GM15510 (cell line): ENCODE results near the gene MASP2.

Experiments used
- POLR2A ChIP-seq: IDR thresholded peaks from 3 replicates; pipeline ENCODE4 v1.6.1; 2011; ENCODE audit warnings: borderline replicate concordance; ENCODE audit not compliant: insufficient read length; ENCODE audit errors: extremely low read depth

The MASP2 gene

GRCh38 chr1:11026052-11026451 lies 21.0 kb downstream of the MASP2 start:
- TF ChIP-seq POLR2A: no peak

DNA sequence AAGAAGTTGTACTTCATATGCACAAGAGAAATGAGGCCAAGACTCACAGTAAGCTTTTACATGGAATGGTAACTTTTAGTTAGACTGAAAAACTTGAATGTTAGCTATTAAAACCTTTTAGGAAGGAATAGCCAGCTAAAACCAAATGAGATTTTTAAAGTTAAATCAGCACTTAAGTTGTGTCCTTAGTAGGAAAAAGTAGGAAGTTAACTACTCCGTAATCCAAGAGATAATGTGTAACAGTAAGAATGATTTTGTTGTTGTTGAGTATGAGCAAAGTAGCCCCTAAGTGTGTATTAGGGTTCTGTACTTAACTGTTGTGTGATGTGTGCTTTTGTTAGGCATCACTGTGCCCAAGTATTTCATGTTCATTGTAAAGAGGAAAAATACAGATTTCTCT lies 21.4 kb downstream of the MASP2 start:
- TF ChIP-seq POLR2A: no peak

- no peak for TF ChIP-seq POLR2A
These were observed 22.2 kb downstream of the MASP2 start for GRCh38 chr1:11024874-11025203.

DNA sequence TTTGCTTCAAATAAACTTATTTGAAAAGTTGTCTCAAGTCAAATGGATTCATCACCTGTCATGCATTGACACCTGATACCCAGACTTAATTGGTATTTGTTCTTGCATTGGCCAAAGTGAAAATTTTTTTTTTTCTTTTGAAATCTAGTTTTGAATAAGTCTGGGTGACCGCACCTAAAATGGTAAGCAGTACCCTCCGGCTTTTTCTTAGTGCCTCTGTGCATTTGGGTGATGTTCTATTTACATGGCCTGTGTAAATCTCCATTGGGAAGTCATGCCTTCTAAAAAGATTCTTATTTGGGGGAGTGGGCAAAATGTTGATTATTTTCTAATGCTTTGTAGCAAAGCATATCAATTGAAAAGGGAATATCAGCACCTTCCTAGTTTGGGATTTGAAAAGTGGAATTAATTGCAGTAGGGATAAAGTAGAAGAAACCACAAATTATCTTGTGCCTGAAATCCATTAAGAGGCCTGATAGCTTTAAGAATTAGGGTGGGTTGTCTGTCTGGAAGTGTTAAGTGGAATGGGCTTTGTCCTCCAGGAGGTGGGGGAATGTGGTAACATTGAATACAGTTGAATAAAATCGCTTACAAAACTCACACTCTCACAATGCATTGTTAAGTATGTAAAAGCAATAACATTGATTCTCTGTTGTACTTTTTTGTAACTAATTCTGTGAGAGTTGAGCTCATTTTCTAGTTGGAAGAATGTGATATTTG lies 22.7 kb downstream of the MASP2 start:
- no peak for TF ChIP-seq POLR2A

DNA sequence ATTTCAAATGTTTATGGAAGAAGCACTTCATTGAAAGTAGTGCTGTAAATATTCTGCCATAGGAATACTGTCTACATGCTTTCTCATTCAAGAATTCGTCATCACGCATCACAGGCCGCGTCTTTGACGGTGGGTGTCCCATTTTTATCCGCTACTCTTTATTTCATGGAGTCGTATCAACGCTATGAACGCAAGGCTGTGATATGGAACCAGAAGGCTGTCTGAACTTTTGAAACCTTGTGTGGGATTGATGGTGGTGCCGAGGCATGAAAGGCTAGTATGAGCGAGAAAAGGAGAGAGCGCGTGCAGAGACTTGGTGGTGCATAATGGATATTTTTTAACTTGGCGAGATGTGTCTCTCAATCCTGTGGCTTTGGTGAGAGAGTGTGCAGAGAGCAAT lies 23.8 kb downstream of the MASP2 start:
- no peak for TF ChIP-seq POLR2A

DNA sequence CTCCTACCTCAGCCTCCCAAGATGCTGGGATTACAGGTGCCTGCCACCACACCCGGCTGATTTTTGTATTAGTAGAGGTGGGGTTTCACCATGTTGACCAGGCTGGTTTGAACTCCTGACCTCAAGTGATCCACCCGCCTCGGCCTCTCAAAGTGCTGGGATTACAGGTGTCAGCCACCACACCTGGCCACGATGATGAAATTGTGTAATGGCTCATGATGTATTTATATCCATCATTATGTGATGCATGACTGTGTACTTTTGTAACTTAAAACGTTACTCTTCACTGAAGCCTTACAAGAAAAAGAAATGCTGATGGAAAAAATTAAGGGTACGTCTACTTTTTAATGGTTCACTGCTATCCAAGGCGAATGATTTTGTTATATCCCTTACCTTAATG lies 27.1 kb downstream of the MASP2 start:
- no peak for TF ChIP-seq POLR2A

- TF ChIP-seq POLR2A: no peak
These were observed 33.9 kb downstream of the MASP2 start for GRCh38 chr1:11013160-11013531.

DNA sequence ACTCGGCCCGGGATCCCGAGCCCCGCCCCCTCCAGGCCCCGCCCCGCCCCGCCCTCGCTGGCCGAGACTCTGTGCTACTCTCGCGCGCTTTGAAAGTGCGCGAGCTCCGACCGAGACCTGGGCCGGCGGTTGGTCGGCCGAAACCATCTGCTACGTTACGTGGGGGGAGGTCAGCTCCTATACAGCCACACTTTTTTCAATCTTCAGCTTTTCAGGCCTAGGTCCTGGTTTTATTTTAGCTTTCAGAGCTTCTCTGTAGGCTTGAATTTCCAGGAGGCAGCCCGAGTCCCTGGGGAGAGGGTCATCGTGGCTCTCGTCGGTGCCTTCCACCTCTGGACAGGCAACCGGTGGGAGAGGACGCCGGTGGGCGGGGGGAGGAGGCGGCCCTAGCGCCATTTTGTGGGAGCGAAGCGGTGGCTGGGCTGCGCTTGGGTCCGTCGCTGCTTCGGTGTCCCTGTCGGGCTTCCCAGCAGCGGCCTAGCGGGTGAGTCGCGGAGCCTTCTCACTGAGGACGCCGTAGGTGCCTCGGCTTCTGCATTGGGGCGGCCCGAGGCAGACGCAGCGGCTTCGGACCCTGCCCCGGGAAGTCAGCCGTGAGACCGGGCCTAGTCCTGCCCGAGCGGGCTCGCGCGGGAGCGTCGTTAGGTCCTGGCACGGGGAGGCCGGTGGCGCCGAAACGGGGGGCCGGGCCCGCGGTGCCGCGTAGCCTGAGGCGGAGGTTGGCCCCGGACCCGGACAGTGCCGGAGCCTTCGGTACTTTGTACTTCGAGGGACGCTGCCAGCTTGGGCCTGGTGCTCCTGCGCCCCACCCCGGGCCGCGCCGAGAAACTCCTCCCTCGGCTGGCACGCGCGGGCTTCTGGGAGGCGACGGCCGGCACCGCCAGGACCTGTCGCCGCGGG lies 34.5 kb downstream of the MASP2 start, which contains the start of gene TARDBP:
TSS of gene TARDBP (plus strand) at position 395 of the 900 bp plus-strand sequence. CDS start 1,074 bp downstream, outside the sequence.
- peak; percentile 85 for TF ChIP-seq POLR2A

DNA sequence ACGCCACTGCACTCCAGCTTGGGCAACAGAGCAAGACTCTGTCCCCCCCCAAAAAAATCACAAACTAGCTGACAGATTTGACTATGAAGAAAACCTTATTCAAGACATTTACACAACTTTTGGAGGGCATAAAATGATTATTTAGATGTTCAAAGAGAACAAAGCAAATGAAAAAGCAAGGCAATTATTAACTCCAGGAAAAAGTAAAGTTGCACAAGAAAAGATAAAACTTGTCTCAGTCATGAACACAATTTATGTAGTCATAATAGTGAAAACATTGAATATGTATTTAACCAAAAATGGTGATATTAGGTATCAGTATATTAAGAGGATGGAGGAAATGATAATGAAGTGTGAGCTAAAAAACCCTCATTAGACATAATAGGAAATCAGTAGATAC lies 46.5 kb downstream of the MASP2 start:
- TF ChIP-seq POLR2A: no peak

DNA sequence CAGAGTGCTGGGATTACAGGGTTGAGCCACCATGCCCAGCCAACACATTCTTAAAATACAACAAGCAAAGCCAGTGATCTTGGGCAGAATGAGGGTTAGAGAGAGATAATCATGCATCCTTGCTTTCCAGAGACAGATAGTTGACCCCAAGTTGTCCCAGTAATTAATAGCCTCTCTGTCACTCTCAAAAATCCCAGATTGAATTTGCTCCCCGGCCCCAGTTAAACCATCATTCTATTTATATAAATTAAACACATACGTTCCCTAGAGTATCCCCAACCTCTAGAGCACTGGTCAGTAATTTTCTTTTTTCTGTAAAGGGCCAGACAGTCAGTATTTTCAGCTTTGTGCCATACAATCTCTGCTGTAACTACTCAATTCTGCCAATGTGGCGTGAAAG lies 50.9 kb downstream of the MASP2 start:
- no peak for TF ChIP-seq POLR2A

DNA sequence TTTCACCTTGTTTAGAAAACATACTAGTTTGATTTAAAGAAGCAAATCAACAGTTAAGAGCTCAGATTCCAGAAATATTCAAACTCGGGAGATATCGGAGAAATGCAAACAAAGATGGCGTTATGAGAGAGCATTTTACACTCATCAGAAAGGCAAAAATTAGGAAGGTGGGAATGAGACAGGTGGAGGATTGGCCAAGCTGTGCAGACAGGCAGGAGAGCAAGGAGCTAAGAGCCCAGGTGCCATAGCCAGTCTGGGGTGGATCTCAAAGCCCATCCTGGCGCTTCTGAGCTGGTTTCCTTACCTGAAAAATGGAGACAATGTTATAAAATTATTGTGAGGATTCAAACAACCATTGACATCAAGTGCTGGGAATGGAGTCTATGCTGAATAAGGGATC lies 54.2 kb downstream of the MASP2 start:
- TF ChIP-seq POLR2A: no peak

GRCh38 chr1:10990828-10991227 lies 56.2 kb downstream of the MASP2 start:
- no peak for TF ChIP-seq POLR2A

GRCh38 chr1:10989095-10989494 lies 57.9 kb downstream of the MASP2 start:
- TF ChIP-seq POLR2A: no peak

DNA sequence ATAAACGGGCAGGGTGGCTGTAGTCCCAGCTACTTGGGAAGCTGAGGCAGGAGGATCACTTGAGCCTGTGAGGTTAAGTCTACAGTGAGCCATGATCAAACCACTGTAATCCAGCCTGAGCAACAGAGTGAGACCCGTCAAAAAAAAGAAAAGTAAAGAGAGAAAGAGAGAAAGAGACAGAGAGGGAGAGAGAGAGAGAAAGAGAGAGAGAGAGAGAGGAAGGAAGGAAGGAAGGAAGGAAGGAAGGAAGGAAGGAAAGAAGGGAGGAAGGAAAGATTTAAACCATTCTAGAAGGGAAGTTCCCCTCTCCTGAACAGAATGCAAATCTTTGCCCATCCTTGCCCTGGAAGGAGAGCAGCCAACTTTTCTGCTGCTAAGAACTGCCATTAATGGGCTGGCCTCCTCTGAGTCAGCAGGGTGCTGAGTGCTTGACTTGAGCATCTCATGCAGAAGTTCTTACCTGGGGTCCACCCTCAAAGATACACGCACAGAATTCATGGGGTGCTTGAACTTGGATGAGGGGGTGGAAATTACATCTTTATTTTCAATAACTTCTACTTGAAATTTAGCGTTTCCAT lies 59.1 kb downstream of the MASP2 start:
- TF ChIP-seq POLR2A: no peak

- no peak for TF ChIP-seq POLR2A
These were observed 60.5 kb downstream of the MASP2 start for GRCh38 chr1:10986525-10986890.

DNA sequence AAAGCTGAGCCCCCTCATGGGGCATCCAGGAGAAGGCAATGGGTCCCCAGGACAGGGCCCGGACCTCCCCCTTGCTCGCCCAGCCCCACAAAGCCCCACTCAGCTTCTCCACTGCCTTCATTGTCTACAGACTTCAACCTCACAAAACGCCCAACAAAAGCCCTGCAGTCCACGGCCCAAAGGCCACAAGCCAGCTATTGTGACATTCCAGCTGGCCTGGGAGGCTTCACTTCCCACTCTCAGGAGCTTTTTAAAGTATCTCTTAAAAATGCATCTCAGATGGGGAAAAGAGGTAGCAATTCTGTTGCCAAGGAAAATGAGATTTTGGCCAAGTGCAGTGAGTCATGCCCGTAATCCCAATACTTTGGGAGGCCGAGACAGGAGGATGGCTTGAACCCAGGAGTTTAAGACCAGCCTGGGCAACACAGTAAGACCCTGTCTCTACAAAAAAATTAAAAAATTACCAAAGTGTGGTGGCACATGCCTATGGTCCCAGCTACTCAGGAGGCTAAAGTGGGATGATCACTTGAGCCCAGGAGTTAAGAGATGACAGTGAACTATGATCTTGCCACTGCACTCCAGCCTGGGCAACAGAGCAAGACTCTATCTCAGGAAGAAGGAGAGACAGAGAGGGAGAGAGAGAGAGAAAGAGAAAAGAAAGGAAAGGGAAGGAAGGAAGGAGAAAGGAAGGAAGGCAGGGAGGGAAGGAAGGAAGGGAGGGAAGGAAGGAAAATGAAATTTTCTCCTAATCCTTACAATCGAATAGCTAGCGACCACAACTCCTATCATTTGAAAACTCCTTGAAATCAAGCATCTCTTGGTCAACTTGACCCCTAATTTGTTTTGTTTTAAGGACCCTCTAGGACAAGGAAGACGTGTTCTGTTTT lies 66.0 kb downstream of the MASP2 start:
- no peak for TF ChIP-seq POLR2A

DNA sequence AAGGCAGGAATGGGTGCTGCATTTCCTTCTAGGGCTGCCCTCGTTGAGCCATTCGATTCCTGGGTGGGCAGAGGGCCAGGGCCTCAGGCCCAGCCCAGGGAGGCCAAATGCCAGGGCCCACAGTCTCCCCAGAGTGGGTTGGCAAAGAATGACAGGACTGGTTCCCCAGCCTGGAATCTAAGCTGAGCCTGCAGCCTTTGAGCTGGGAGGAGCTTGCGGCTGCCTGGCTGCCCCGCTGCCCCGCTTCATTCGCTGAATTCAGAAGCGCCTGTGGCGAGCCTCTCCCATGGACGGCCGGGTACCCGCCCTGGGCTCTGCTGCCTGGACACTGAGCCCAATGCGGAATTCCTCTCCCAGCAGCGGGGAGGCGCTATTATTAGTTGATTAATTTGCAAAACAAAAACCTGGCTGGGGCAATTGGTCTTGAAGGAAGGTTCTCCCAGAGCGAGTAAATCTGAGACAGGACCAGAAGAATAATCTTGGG lies 66.9 kb downstream of the MASP2 start:
- TF ChIP-seq POLR2A: no peak
